SKM-1 (cell line): Measurements from ENCODE around the gene SLC39A1.
"Not testable (repeated sequence)": the region's sequence is repeated elsewhere in the genome, so short reads cannot be mapped to it uniquely, and the experiment has no call there.

Experiments used
- DNase-seq: peaks from one replicate; lab custom pipeline; 2025; ENCODE audit not compliant: unreplicated experiment; lab: John Stamatoyannopoulos, UW

SLC39A1 gene

DNA sequence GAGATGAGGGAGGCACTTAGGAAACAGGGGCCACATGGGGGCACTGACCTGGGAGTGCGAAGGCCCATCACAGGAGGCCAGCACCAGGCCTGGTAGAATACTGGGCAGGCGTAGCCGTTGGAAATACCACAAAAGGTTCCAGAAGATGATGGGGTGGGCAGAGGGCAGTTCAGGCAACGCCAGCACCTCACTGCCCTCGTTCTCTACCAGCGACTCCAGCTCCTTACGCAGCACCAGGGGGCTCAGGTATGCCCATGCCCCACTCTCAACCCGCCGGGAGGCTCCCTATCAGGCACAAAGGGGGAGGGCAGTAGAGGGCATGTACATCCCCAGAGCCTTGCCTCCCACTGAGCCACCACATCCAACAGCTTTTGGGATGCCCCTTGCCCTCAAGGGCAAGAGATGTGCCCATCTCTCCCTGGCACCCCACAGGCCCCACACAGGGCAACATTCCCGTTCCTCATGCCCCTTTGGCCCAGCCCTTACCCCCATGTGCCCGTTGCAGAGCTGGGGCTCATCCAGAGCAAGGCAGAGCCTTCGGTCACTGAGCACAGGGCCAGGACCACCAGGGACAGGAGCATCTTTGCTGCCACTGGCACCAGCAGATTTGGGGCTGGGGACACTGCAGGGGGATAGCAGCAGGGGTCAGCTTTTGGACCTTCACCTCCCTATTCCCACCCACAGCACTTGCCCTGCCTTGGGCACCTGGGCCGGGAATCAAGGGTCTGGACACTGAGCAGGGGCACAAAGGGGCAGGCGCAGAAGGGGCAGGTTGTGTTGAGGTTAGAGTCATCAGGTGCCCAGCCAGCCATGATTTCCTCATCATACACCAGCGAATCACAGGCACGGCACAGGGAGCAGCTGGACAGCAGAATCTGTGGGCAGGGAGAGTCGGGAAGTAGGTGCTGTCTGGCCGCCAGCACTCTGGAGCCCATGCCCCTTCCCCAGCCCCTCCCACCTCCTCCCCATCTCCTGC, 30.9 kb downstream of the SLC39A1 start:
- DNase-seq: no peak

DNA sequence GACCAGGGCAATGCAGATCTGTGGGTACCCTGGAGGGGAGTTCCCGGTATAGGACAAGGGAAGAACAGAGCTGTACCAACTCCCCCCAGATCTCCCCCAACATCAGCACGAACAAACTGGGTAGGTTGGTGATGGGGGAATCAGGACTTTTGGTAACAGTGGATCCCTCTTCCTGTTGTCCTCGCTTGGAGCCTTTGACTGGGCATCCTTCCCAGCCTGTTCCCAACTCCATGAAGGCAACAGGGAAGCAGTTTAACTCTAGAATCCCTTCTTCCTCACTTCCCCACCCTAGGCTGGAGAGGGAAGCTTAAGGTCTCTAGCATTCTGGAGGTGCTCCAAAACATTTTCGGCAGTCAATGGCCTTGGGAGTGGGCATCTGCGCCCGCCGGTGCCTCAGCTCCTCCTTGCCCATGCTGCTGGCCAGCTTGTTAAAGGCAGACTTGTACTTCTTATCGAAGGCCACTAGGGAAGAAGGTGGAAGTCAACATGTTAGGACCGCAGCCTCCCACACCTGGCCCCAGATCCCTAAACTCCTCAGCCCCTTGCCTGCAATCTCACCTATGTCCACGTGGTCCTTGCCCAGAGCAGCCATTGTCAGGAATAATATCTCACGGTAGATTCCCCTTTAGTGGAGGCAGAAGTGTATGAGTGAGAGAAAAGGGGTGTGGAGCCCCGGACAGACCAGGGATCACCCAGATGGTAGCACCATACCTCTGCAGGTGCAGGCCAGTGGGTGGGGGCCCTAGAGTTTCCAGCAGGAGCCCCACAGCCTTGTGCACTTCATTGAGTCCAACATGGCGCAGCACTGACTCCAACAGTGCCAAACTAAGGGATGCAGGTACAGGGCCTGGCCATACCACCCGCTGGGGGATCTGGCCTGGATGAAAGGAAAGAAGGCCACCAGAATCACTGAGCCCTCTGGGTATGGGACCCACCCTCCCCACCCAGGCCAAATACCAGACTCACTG, 33.1 kb downstream of the SLC39A1 start:
- DNase-seq: no peak

DNA sequence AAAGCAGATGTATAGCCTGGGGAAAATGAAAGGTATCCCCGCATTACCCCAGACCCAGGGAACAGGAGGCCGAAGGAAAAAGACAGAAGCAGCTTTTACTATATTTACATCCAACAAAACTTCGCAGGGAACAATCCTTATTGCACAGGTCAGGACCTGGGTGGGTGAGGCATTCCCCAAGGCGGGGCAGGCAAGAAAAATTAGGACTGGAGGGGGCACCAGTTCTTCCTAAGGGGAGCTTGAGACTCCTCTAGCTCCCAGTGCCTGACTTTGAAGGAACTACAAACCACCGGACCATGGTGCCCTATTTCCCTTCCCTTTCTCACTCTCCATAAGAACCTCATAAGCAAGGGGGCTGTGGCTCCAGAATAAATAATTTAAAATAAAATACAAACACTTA, 33.9 kb downstream of the SLC39A1 start:
- no peak for DNase-seq

DNA sequence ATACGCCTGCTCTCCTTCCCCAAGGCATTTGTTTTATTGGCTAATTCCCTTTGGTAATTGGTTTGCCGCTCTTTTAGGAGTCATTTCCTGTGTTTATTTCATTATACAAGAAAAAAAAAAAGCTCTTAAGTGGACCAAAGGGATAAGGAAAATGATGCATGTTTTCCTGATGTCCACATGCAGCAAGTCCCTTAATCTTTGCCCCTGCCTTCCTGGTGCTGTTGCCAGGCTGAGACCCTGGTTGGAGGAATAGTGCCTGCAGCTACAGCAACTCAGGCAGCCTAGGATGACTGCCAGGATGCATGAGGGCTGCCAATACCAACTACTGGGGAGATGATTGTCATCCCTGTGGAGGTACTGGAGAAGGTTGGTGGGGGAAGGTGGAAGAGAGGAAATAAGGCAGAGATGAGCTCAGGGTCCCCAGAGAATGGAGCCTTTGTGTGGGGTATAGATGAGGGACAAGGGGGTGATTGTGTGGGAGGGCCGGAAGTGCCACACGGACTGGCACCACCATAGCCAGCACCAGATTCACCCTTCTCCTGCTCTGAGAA, 34.5 kb downstream of the SLC39A1 start:
- DNase-seq: no peak

DNA sequence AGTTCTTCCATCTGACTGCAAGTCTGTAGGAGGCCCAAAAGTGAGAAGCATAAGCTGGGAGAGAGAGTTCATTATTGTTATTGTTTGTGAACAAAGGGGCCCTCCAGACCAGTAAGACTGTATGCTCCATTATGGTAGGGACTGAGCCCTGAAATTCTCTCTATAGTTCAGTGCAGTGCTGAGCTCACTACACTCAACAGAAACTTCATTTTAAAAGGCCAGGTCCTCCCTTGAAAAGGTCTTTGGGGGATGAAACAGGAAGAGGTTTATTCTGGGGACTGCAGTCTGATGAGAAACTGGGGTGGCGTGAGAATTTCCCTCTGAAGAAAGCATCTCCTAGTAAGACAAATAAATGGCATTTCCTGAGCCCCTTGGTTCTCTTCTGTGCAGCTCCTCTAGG, 35.1 kb downstream of the SLC39A1 start:
- DNase-seq: no peak

DNA sequence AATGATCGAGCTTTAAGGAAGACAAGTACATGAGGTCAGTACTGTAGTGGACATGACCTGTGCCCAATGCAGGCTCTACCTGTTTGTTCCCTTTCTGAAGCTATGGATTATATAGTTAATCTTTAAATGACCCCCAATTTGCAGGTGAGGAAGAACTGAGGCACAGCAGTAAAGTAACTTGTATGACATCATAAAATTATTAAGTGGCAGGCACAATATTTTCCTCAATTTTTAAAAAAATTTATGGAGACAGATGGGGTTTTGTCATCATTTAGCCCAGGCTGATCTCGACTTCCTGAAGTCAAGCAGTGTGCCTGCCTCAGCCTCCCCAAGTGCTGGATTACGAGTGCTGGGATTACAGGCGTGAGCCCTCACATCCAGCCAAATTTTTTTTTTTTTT, 36.9 kb downstream of the SLC39A1 start:
- DNase-seq: no peak

DNA sequence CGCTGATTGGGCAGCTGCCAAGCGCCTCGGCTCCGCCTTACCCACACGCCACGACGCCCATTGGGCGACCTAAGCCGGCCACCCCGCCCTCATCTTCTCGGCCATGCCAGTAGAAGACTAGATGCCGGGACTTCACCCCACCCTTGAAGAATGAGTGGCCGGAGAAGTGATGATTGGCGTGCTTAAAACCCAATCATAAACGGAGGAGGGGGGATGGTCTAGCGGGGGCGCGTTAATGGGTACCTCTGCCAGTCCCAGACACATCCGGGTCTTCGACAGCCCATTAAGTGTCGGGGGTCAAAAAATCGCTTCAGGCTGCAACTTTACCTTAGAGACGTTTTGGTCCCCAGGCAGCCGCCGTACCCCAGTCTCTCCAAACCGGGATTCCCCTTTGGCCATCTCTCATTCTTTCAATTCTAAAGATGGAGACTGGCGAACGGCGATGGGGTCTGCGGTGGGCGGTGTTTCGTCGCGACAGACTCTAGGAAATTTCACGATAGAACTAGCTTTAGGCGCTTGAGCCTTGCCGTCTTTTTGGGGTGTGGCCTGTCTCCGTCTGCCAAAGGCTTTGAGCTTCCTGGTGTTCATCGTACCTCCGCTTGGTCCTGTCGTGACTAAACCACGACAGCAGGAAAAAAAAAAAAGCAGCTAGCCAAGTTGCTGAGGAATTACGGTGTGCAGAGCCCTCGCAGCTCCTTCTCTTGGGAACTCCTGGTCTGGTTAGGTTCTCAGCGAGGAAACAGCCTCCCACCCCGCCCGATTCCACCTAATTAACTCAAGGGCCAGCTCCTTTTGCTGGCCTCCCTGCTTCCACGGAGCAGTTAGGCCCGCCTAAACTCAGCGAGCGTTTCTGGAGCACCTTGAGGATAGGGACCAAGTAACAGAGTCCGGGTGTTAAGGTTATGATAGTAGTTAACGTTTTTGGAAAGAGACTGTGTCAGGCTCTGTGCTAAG, 40.1 kb downstream of the SLC39A1 start, which contains the start of gene GATAD2B:
Gene GATAD2B (minus strand): TSS at position 1 of the 954 bp plus-strand sequence. CDS start 94,625 bp downstream, outside the sequence.
- peak; percentile 100 for DNase-seq

DNA sequence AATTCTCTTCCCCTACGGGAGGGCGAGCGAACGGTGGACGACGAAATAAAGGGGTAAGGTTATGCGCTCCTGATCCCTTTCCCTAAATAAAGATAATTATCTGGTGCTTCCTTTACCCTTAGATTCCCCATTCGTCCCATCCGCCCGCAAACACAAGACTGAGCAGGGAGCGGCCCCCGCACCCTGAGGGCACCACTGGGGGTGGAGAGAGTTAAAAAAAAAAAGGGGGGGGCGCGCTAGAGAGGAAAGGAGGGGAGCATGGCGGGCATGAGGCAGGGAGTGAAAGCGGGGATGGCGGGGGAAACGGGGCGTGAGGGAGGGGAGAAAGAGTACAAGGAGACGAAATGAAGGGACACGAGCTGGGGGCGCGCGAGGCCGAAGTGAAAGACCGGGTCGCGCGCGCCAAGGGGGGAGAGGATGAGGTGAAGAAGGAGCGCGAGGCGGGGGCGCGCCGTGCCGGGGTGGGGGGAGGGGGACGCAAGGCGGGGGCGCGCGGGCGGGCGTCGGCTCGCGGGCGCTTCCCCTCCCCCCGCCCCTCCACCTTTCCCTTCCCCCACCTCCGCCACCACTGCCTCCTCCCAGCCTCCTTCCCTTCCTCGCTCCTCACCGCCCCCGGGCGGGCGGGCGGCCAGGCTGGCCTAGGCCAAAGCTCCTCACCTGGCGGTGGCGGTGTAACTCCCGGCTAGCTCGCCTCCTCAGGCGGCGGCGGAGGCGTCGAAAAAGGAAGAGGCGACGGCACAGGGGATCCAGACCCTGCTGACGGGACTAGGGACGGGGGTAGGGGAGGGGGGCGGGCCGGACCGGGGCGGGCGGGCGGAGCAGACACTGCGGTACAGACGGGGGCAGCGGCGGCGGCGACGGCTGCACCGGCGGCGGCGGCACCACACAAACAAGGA, 41.0 kb downstream of the SLC39A1 start:
- DNase-seq: peak; percentile 87

DNA sequence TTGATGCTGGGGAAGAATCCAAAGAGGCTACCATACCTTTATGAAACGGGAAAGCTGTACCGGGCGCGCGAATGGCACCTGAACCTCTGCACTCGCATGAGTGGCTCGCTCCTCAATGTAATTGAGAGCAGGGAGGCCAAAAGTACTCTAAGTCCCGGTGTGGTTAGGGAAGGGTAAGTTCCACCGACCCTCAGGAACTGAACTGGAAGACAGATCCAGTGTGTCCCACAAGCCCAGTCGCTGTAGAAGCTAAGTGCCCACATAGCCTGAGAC, 41.6 kb downstream of the SLC39A1 start:
- DNase-seq: no peak

DNA sequence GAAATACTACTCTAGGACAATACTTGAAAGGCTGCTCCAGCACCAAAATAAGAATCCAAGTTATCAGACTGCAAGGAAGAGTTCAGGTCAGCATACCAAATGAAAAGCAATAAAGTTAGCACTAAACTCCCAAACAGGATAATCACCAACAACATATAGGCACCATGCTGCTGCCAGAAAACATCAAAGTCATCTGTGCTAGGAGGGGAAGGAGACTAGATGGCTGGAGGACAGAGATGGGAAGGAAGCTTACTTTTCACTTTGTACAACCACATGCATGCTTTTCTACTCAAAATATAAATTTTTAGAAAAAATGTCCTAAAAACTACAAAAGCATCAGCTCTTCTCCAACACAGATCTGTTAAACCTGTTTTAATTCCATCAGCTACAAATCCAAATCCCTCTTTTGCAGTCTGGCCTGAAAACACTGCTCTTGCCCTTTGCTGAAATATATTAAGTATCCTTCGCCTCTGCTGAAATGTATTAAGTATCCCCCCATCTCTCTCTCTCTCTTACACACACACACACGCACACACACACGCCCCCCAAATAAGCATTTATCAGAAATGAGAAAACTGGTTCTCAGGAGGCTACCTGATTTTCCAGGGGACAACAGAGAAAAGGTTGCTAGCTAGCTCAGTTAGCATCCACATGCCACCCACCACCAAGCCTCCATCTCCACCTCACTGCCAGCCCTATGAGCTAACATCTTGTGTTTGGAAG, 42.1 kb downstream of the SLC39A1 start:
- no peak for DNase-seq

DNA sequence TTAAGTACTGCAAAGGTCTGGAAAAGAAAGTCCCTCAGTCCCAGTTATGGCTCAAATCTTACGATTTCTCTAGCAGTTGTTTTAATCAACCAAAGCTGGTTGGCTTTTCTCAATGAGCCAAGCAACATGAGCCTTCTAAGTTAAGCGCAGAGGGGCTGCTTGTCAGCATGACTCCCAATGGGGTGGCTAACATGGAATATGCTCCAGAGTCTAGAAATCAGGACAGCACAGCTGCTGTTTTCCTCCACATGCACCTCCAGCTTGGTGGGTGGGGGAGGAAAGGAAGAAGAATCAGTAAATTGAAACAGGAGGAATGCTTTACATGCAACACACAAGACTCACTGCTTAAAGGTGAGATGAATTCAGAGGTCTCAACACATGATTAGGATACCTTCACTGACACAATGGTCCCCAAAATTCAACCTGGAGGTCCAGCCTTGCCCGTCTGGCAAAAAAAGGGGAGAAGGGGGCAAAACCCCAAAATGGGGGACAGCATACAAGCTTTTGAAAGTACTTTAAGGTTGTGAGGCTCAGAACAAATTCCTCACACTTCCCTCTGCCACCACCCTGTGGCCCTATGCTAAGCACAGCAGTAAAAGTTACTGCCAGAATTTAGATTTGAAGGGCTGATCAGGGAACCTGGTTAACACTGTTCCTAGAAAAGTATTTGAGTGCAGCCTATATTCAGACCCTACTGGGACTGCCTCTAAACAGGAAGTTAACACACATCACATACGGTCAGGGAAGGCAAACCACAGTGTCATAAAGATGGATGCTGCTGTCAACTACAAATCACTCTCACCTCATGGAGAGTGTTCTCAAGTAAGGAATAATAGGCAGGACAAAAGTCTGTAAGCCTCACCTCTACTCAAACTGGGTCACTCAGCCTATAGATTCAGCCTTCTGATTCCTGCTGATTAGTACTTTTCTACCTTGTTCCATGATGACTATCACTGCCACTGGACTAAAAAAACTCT, 43.2 kb downstream of the SLC39A1 start:
- DNase-seq: no peak

DNA sequence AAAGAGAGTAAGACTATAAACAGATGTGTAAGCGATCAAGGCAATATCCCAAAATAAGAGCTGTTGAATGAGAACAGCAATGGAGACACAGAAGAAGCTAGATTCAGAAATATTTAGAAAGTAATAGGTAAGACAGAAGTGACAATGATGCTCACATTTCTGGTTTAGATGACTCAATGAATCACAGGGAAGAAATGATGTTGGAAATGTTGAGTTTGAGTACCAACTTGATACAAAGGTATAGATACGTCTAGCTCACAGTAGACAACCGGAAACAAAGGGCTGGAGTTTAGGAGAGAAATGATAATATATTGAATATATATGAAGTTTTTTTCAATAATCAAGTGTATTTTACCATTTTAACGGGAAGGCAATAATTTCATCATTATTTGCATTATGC, 47.0 kb downstream of the SLC39A1 start:
- DNase-seq: no peak

DNA sequence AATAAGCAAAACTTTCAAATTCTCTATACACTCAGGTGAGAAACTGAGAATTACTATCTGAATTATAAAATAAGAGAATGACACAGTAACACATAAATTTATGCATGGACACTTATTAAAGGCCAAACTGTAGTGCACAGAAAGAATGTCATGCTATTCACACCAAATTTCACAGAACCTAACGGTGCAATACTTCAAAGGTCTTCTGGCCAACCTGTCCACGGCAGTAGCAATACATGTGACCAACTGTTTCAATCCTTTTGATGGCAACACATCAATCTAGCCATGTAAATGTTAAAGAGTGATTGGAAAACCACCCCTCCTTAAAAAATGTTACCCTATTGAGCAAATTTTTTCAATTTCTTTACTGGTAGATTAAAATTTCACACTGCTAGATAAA, 51.0 kb downstream of the SLC39A1 start:
- DNase-seq: no peak

DNA sequence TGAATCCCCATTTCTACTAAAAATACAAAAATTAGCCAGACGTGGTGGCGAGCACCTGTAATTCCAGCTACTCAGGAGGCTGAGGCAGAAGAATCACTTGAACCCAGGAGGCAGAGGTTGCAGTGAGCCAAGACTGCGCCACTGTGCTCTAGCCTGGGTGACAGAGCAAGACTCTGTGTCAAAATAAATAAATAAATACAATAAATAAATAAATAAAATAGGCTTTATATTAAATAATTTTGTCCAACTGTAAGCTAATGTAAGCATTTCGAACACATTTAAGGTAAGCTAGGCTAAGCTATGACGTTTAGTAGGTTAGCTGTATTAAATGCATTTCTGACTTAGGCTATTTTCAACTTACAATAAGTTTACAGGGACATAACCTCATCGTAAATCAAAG, 52.8 kb downstream of the SLC39A1 start:
- not testable (repeated sequence) for DNase-seq
